Heart left ventricle (tissue), 16 donors: ENCODE data around the gene GATAD2A. TPM values are rescaled to one million over a fixed set of nuclear protein-coding genes. Genes with fewer than 3 reads are reported as not detected.

Experiments used
- ATAC-seq, 4 donors: fragments of 200-7000 bp; cut with Tn5 transposase; one replicate each; pipeline ENCODE4 v1.9.1; 2020 to 2022; ENCODE audit warnings: moderate library complexity in 4 of 4, mild to moderate bottlenecking in 3 of 4, moderate number of reproducible peaks in 1 of 4
- DNase-seq, 5 donors: peaks; one replicate each; pipeline ENCODE4 v3.0.0-alpha.2; 2020
- H3K27ac ChIP-seq, 12 donors: fragments of 200-600 bp; sonication (generic) in 4 of 12; one replicate each; pipeline versions ENCODE4 v1.5.0 to v1.8.0; 2016 to 2022; ENCODE audit warnings: mild to moderate bottlenecking in 2 of 12
- H3K27me3 ChIP-seq, 9 donors: fragments of 200-600 bp; sonication (generic) in 2 of 9; one replicate each; pipeline versions ENCODE4 v1.5.1 to v1.8.0; 2016 to 2022; ENCODE audit warnings: mild to moderate bottlenecking in 3 of 9
- H3K36me3 ChIP-seq, 9 donors: fragments of 200-600 bp; sonication (generic) in 2 of 9; one replicate each; pipeline versions ENCODE4 v1.5.0 to v1.8.0; 2018 to 2022; ENCODE audit warnings: mild to moderate bottlenecking in 2 of 9
- H3K4me1 ChIP-seq, 12 donors: fragments of 200-600 bp; sonication (generic) in 4 of 12; one replicate each; pipeline versions ENCODE4 v1.5.0 to v1.8.0; 2016 to 2022; ENCODE audit warnings: mild to moderate bottlenecking in 3 of 12
- H3K4me3 ChIP-seq, 12 donors: fragments of 200-600 bp; sonication (generic) in 4 of 12; one replicate each; pipeline versions ENCODE4 v1.5.0 to v1.8.0; 2017 to 2022; ENCODE audit warnings: mild to moderate bottlenecking in 9 of 12, moderate library complexity in 4 of 12
- H3K9me3 ChIP-seq, 12 donors: fragments of 200-600 bp; sonication (generic) in 4 of 12; one replicate each; pipeline versions ENCODE4 v1.5.0 to v1.8.0; 2016 to 2022; ENCODE audit warnings: mild to moderate bottlenecking in 1 of 12
- CTCF ChIP-seq, 12 donors: fragments of 200-600 bp; sonication (generic) in 4 of 12; IDR thresholded peaks; one replicate each; pipeline versions ENCODE4 v1.5.0 to v1.8.0; 2018 to 2022; ENCODE audit warnings: antibody characterized with exemption in 12 of 12, mild to moderate bottlenecking in 5 of 12
- POLR2A ChIP-seq, 2 donors: fragments of 450-650 bp; IDR thresholded peaks; one replicate each; pipeline ENCODE4 v1.6.1; 2017; ENCODE audit warnings: antibody characterized with exemption in 2 of 2, mild to moderate bottlenecking in 2 of 2, moderate library complexity in 2 of 2
- WGBS, 4 donors: extraction: QIAGEN DNeasy Blood & Tissue Kit in 2 of 4; methylation state at CpG; one replicate each; pipeline versions ENCODE4 v1.1.5 to v1.1.7; 2013 to 2018; 5-methylcytosine and 5-hydroxymethylcytosine counted together
- intact Hi-C, 10 donors: fragments of 100-400 bp; cut with DNase I; formaldehyde crosslinking; loops; one replicate each; pipeline versions ENCODE4 v1.11.1 to v1.14.2; 2022
- polyA plus RNA-seq, 2 donors: library from polyadenylated mRNA; stranded (reverse); fragments of 200-250 nt; gene quantifications; one replicate each; pipeline ENCODE4 v1.2.3, GENCODE V29; 2013
- total RNA-seq, 9 donors: library from RNA; depleted of rRNA in 2 of 9; stranded (reverse); fragments of >200 nt in 2 of 9; fragmentation: NEBNext Ultra II Directional in 3 of 9; extraction: Animal tissue kit (Norgen Biotek cat#: 25700) in 3 of 9; gene quantifications; one replicate each; pipeline versions ENCODE4 v1.1.0 to v1.2.4, GENCODE V29; 2016 to 2023
- donor health status: ischemic (EF 13 %, LVEDD 7.1; RV severe dilation, severe dysfunction).
- donor health status: healthy with polysubstance abuse.
- donor health status: DM: no; HTN: yes; CAD: no.
- donor health status: DM: no; HTN: no; CAD: no.
- donor health status: ischemic (EF 25% LVEDD 6.9; RV normal size, moderate dysfunction).
- donor health status: ischemic (EF 25% LVEDD 5.7; RV mildly dilated, moderate dysfunction).
- donor health status: healthy.
- donor health status: DM: yes; HTN: yes; CAD: no.
- donor health status: ischemic (EF 35%, LVEDD 5.7; RV mildly dilated, moderate dysfunction).
- donor health status: nonischemic (EF 11% LVEDD 7.7; RV severe dilation, severe dysfunction).
- donor health status: DM: yes; HTN: yes; CAD: no.
- donor health status: PGD.
- donor health status: ischemic (EF 29% LVEDD 5.4; RV normal size, mild dysfunction).
- donor health status: nonischemic (EF 23%, LVEDD 6.1; RV moderate dilation, normal function).

Gene GATAD2A
- total and polyA plus RNA-seq, 11 donors, result 7.5 to 49.5 (median 30.5) TPM

- WGBS, 4 donors, result 76 to 82% (median 78%) methylated on average over 6 of the region's 6 CpGs
- no peak for DNase-seq
- Histone ChIP-seq H3K27me3 (no peaks in the 10 kb centered on the region), H3K4me1 (peaks cover 0 to 46% (median 22%) of the 10 kb centered on the region in 12 donors), H3K9me3 (no peaks in the 10 kb centered on the region), H3K4me3 (no peak overlapping the region), H3K36me3 (peaks cover 0 to 47% (median 29%) of the 10 kb centered on the region in 9 donors), H3K27ac (no peak overlapping the region)
- intact Hi-C loops, result no loop called here
- no peak for TF ChIP-seq POLR2A (IDR thresholded peaks at IDR 0.05)
- TF ChIP-seq CTCF (IDR thresholded peaks at IDR 0.05), result no peak
- ATAC-seq, result no peak
Measured at GRCh38 chr19:19520989-19521388, 115.5 kb downstream of the GATAD2A start.

GRCh38 chr19:19523177-19523576 lies 117.7 kb downstream of the GATAD2A start:
- TF ChIP-seq POLR2A (IDR thresholded peaks at IDR 0.05) (no peak), CTCF (IDR thresholded peaks at IDR 0.05) (no peak)
- intact Hi-C loops, result no loop called here
- Histone ChIP-seq H3K27ac (no peak overlapping the region), H3K27me3 (no peaks in the 10 kb centered on the region), H3K36me3 (peaks cover 0 to 66% (median 43%) of the 10 kb centered on the region in 9 donors), H3K9me3 (no peaks in the 10 kb centered on the region), H3K4me3 (no peak overlapping the region), H3K4me1 (peaks cover 0 to 34% (median 7%) of the 10 kb centered on the region in 12 donors)
- ATAC-seq (no peak), DNase-seq (no peak)
- WGBS, 4 donors, result 84 to 92% (median 88%) methylated on average over 3 of the region's 3 CpGs

GRCh38 chr19:19524053-19524452 lies 118.6 kb downstream of the GATAD2A start:
- H3K27ac ChIP-seq, result no peak overlapping the region
- no peak overlapping the region for H3K4me3 ChIP-seq
- DNase-seq (no peak), ATAC-seq (no peak)
- H3K9me3 ChIP-seq, result no peaks in the 10 kb centered on the region
- H3K4me1 ChIP-seq, result peaks cover 0 to 36% (median 6%) of the 10 kb centered on the region in 12 donors
- peaks cover 0 to 70% (median 47%) of the 10 kb centered on the region in 9 donors for H3K36me3 ChIP-seq
- no peaks in the 10 kb centered on the region for H3K27me3 ChIP-seq
- TF ChIP-seq CTCF (IDR thresholded peaks at IDR 0.05) (no peak), POLR2A (IDR thresholded peaks at IDR 0.05) (no peak)
- intact Hi-C loops, result no loop called here
- 80 to 94% (median 90%) methylated on average over 7 of the region's 7 CpGs for WGBS, 4 donors

GRCh38 chr19:19525611-19526380 lies 120.3 kb downstream of the GATAD2A start:
- WGBS, 4 donors, result 82 to 91% (median 86%) methylated on average over 20 to 23 of the region's 23 CpGs
- Histone ChIP-seq H3K27me3 (no peaks in the 10 kb centered on the region), H3K27ac (no peak overlapping the region), H3K36me3 (peaks cover 0 to 53% (median 36%) of the 10 kb centered on the region in 9 donors), H3K9me3 (no peaks in the 10 kb centered on the region), H3K4me3 (no peak overlapping the region), H3K4me1 (peaks cover 0 to 24% (median 3%) of the 10 kb centered on the region in 12 donors)
- no peak for TF ChIP-seq CTCF (IDR thresholded peaks at IDR 0.05)
- TF ChIP-seq POLR2A (IDR thresholded peaks at IDR 0.05), result no peak
- intact Hi-C loops, result no loop called here
- ATAC-seq (peak in 2 of 4 donors; percentile 1 to 2), DNase-seq (no peak)
